SK-N-MC (cell line): ENCODE results near the gene ITPRIP.

ENCODE experiments used
- EZH2 ChIP-seq: fragments of 200-600 bp; sonication (generic); IDR thresholded peaks from one replicate; pipeline ENCODE4 v1.6.1; 2017; ENCODE audit warnings: antibody characterized with exemption
- POLR2AphosphoS5 ChIP-seq: IDR thresholded peaks from 2 replicates; pipeline ENCODE4 v1.6.1; 2012; ENCODE audit warnings: mild to moderate bottlenecking, low read depth, low read length, borderline replicate concordance

- TF ChIP-seq EZH2, result no peak
- no peak for TF ChIP-seq POLR2AphosphoS5
Measured at GRCh38 chr10:104345941-104346340, 7.7 kb upstream of the ITPRIP start.
